Activated CD4-positive, alpha-beta memory T cell treated with anti-CD3 and anti-CD28 coated beads, Interleukin-2, amount 10 ng/mL, durations not matched to agents 7 days and 5 days (primary cell): ENCODE measurements around the gene DKK3. TPM values are rescaled to one million over a fixed set of nuclear protein-coding genes. Genes with fewer than 3 reads are reported as not detected.

Experiments
- CTCF ChIA-PET: fragments of 350-600 bp; sonication (Branson Sonifier 250); formaldehyde crosslinking; loops from one replicate; lab custom pipeline; 2021; ENCODE audit warnings: antibody characterized with exemption, inconsistent platforms; lab: Charles Lee
- POLR2A ChIA-PET: fragments of 350-600 bp; sonication (Branson Sonifier 250); formaldehyde crosslinking; loops from one replicate; lab custom pipeline; 2021; ENCODE audit warnings: antibody characterized with exemption; lab: Charles Lee
- DNase-seq: peaks from one replicate; pipeline ENCODE4 v3.0.0-alpha.2; 2020
- H3K27ac Mint-ChIP-seq: one replicate; pipeline ENCODE4 v1.8.0; 2021; ENCODE audit warnings: mild to moderate bottlenecking, mixed read lengths
- H3K27me3 Mint-ChIP-seq: one replicate; pipeline ENCODE4 v1.8.0; 2021; ENCODE audit warnings: mixed read lengths
- H3K36me3 Mint-ChIP-seq: one replicate; pipeline ENCODE4 v1.8.0; 2021; ENCODE audit warnings: low read depth, mixed read lengths
- H3K4me1 Mint-ChIP-seq: one replicate; pipeline ENCODE4 v1.8.0; 2021; ENCODE audit warnings: mixed read lengths
- H3K4me3 Mint-ChIP-seq: one replicate; pipeline ENCODE4 v1.8.0; 2021; ENCODE audit warnings: mild to moderate bottlenecking, mixed read lengths
- H3K9me3 Mint-ChIP-seq: one replicate; pipeline ENCODE4 v1.8.0; 2021; ENCODE audit warnings: mixed read lengths
- total RNA-seq, 2 experiments: library from RNA; stranded (reverse); gene quantifications; one replicate each; pipeline ENCODE4 v1.2.3, GENCODE V29; 2021

DKK3 gene
- total RNA-seq, 2 experiments from 2014 or later = not detected

DNA sequence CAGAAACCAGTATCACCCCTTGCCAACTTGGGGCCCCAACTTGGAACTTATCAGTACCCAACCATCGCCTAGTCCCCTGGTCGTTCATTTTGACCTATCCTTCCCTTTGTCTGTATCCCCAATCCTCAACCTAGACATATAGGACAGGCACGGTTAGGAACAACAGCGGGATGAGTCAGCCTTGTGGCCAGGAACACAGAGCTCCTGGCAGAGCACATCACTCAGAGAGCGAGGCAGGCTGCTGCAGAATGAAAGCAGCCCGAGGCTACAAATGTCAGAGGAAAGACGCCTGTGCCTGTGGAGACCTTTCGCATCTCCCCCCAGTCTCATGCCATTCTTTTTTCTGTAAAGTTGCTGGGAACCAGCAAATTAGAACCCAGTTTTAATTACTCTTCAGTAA lies 14.6 kb downstream of the DKK3 start:
- ChIA-PET CTCF (no interaction called here), POLR2A (no interaction called here)
- Mint-ChIP-seq H3K9me3 (no peaks in the 10 kb centered on the region), H3K36me3 (no peaks in the 10 kb centered on the region), H3K4me3 (no peak overlapping the region), H3K27ac (no peak overlapping the region), H3K4me1 (peaks cover 13% of the 10 kb centered on the region), H3K27me3 (peaks cover 40% of the 10 kb centered on the region)
- no peak for DNase-seq

DNA sequence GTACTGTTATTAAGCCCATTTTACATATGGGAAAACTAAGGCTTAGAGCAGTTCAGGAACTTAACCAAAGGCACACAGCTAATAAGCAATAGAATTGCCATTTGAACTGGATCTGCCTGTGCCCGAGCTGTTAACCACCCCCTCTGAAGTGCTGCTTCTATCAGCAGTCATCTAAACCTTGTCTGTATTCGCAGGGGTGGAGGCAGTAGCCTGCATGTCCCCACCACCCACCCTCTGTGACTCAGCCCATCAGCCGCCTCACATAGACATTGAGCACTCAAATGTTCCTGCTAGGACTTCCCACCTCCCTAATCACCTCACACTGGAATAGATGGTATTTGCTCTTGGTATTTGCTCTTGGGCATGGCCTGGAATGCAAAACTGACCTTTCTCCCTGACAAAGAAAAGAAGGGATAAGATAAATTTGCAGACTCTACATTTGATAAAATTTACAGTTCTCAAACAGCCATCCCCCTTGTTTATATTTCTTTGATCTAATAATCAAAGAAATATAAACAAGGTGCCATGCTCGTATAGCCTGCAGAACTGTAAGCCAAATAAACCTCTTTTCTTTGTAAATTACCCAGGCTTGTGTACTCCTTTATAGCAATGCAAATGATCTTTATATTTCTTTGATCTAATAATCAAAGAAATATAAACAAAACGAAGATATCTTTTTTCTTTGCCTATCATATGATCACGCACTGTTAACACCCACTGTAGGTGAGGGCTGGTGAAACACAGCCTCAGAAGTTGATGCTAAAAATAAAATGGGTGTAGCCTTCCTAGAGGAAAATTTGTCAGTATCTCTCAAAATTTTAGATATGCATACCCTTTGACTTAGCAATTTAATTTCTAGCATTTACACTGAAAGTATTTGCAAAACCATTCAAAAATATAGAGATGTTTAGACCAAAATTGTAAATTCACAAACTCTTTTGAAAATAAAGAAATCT lies 15.9 kb downstream of the DKK3 start:
- ChIA-PET CTCF (interaction anchor here (0.7 kb wide), 1 partner anchor 38 kb away, joined by 3 read pairs; no protein-coding TSS in a partner anchor), POLR2A (no interaction called here)
- Mint-ChIP-seq H3K27ac (no peak overlapping the region), H3K9me3 (no peaks in the 10 kb centered on the region), H3K4me1 (peaks cover 7% of the 10 kb centered on the region), H3K4me3 (no peak overlapping the region), H3K36me3 (no peaks in the 10 kb centered on the region), H3K27me3 (peaks cover 40% of the 10 kb centered on the region)
- DNase-seq = no peak

DNA sequence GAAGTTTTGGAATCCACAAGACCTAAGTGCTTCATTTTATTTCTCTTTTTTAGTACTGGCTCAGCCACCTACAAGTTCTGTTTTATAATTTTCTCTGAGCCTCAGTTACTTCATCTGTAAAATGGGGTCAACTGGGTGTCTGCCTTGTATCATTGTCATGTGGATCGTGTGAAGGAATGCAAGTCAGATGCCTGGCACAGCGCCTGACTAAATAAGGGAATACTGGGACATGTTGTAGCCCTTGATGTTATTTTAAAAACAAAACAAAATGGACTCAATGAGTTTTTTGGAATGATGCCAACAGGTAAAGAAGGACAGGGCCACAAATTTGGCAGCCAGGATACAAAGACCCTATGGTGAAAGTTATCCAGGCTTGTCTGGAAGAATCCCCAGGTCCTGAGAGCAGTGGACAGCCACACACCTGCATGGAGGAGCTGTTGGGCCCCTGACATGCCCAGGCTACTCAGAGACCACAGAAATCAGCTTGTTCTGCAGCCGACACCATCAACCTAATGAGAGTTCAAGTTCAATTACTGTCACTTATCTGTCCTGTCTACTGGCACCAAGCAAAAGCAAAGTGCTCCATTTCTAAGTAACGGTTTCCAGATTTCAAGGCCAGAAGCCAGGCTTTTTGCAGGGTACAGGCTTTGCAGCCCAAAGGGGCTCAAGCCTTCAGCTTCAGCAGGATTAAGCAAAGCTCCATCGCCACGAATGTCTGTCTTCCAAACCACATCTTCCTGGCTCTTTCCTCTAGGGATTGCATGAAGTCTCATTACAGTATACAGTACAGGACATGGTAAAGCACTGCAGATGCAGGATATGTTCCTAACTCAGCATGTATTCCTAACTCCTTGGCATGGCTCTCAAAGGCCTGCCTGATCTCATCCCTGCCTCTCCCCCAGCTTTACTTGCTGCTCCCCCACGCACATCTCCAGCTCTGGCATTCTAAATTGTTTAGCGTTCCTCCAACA lies 18.4 kb downstream of the DKK3 start:
- ChIA-PET POLR2A (no interaction called here), CTCF (no interaction called here)
- no peaks in the 10 kb centered on the region for H3K9me3 Mint-ChIP-seq
- no peak overlapping the region for H3K27ac Mint-ChIP-seq
- DNase-seq = no peak
- peaks cover 30% of the 10 kb centered on the region for H3K27me3 Mint-ChIP-seq
- H3K36me3 Mint-ChIP-seq = no peaks in the 10 kb centered on the region
- no peak overlapping the region for H3K4me3 Mint-ChIP-seq
- peaks cover 6% of the 10 kb centered on the region for H3K4me1 Mint-ChIP-seq

DNA sequence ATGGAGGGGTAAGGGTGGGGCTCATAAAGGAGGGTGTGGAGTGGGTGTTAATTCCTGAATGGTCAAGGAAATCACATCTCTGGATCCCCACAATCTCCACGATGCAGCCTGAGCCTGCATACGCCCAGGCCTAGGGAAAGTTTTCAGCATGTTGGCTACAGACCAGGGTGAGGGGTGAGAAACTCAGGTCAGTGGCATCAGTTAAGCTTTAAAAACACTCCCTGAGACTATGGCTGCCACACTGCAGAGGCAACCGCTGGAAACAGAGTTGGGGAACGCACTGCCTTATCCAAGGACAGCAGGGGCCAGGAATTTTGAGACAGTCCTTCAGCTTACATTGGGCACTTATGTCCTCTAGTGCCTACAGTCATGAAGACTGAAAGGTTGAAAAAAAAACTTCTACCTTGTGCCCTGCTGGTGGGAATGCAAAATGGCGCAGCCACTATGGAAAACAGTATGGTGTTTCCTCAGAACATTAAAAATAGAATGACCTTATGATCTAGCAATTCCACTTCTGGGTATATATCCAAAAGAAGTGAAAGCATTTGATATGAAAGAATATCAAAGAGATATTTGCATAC lies 19.7 kb downstream of the DKK3 start:
- DNase-seq = no peak
- Mint-ChIP-seq H3K4me3 (no peak overlapping the region), H3K4me1 (peaks cover 6% of the 10 kb centered on the region), H3K27me3 (peaks cover 22% of the 10 kb centered on the region), H3K36me3 (no peaks in the 10 kb centered on the region), H3K27ac (no peak overlapping the region), H3K9me3 (no peaks in the 10 kb centered on the region)
- CTCF ChIA-PET = interaction anchor here (1.6 kb wide), 1 partner anchor 16 kb away, joined by 3 read pairs; no protein-coding TSS in a partner anchor
- POLR2A ChIA-PET = no interaction called here

DNA sequence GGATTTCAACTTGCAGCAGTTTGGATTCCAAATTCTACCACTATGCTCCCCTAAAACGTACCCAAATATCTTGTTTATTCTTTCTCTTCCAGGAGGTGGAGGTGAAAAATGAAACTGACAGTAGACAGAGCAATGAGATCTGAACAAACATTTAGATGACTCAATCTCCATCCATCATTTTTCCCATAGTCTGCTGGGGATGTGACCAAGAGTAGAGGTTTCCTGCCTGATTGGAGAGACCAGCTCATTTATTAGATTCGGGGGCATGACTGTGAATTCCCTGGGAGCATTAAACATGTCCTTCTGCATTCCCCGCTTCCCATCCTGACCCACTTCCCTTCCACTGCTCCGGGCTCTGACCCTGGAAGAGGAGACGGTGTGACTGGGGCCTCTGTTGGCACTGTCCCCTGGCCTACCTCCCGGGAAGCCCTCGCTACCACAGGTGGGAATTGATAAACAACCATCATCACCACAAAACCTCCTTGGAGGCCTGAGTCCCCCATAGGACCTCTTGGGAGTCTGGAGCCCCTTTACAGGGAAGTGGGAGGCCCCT lies 20.3 kb downstream of the DKK3 start:
- ChIA-PET POLR2A (no interaction called here), CTCF (interaction anchor here (0.9 to 1.6 kb wide), 2 partner anchors 17 to 79 kb away, joined by 3 read pairs; no protein-coding TSS in a partner anchor)
- no peaks in the 10 kb centered on the region for H3K9me3 Mint-ChIP-seq
- no peaks in the 10 kb centered on the region for H3K36me3 Mint-ChIP-seq
- H3K4me1 Mint-ChIP-seq = peaks cover 6% of the 10 kb centered on the region
- peaks cover 17% of the 10 kb centered on the region for H3K27me3 Mint-ChIP-seq
- no peak for DNase-seq
- no peak overlapping the region for H3K27ac Mint-ChIP-seq
- no peak overlapping the region for H3K4me3 Mint-ChIP-seq

DNA sequence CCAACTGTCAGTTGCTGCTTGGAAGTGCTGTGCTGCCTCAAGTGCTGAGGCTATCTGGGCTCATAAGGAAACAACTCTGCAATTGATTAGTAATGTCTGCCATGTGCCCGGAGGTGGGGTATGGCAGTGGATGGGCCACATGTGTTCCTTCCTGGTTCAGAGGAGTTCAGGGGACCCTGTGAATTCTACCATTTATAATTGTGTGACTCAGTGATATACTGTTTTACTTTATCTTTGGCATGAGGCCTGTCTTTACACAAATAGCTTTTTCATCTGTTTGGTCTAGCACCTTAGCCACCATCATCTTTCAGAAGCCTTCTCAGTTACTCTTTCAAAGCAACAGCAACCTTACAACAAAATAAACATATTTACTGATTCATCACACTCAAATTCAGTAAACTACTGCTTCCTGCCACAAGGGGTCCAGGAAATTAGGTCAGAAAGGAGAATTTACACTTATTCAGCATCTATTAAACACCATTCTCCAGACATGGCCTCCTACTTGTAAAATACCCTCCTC lies 20.9 kb downstream of the DKK3 start:
- ChIA-PET POLR2A (no interaction called here), CTCF (interaction anchor here (0.8 to 1.6 kb wide), 3 partner anchors 17 to 79 kb away, joined by 3 read pairs; no protein-coding TSS in a partner anchor)
- H3K9me3 Mint-ChIP-seq = no peaks in the 10 kb centered on the region
- no peak overlapping the region for H3K27ac Mint-ChIP-seq
- peaks cover 6% of the 10 kb centered on the region for H3K4me1 Mint-ChIP-seq
- H3K36me3 Mint-ChIP-seq = no peaks in the 10 kb centered on the region
- peaks cover 17% of the 10 kb centered on the region for H3K27me3 Mint-ChIP-seq
- H3K4me3 Mint-ChIP-seq = no peak overlapping the region
- DNase-seq = no peak

DNA sequence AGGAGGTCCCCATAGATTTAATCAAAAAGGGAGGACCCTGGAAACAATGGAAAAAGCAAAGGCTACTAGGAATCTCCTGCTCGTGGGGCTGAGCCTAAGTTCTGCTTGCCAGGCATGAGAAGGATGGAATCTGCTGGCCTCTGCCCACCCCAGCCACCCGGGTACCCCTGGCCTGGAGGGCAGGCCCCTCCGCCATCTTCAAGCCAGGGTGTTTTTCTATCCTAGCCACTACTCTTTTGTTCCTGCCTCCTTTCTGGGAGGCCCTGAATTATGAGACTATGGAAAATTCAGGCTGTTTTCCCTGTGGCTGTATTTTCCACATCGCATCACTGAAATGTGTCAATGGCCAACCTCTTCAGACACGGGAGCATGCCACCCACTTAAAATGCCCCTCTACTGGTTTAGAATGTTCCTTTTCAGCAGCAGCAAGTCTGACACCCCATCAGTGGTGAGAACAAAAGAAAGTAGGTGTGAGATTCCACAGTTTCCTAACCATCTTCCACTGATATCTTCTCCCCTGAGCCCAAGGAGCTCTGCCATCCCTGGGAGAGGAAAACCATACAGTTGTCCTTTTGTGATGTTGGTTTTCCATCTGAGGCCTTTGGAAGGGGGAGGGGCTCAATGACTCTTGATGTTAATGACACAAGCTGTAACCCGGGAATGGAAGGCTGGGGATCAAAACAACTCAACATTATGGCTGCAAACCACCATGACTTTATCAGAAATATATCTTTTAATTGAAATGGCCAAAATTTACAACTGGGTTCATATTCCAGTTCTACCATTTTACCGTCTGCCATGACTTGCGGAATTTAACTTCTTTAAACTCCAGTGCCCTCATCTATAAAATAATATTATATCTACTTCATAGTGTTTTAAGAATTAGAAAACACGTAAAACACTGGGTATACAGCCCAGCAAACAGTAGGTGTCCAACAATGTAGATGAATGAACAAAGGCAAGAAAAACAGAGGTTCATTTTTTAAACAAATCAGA lies 22.2 kb downstream of the DKK3 start:
- Mint-ChIP-seq H3K4me1 (peaks cover 6% of the 10 kb centered on the region), H3K36me3 (no peaks in the 10 kb centered on the region), H3K9me3 (no peaks in the 10 kb centered on the region), H3K27ac (no peak overlapping the region), H3K27me3 (peaks cover 6% of the 10 kb centered on the region), H3K4me3 (no peak overlapping the region)
- ChIA-PET POLR2A (no interaction called here), CTCF (no interaction called here)
- no peak for DNase-seq

DNA sequence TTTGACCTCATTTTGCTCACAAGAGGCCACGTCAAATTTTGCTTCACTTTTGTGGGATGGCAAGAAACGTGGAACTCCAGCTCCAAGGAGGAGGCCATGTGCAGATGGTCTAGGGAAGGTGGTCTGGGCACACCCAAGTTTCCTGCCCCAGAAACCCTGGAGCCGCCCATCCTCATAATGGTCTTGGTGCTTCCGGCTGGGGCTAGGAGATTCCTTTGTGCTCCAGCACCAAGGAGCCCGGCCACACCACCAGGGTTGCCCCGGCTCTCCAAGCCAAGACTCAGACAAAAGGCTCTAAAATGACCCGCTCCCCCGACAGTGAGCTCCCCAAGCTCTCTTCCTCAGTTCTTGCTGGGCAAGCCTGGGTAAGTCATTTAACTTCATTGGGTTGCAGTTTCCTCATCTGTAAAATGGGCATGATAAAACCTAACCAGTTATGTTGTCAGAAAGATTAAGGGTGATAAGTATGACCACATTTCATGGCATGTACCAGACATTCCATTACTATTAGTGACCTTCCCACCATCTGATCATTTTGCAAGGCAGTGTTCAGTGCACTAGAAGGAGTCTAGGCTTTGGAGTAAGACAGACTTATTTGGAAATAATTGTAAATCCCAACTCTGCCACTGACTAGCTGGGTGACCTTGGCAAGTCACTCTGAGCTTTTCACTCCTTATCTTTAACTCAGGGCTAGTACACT lies 23.3 kb downstream of the DKK3 start:
- no peak overlapping the region for H3K27ac Mint-ChIP-seq
- no peaks in the 10 kb centered on the region for H3K27me3 Mint-ChIP-seq
- CTCF ChIA-PET = interaction anchor here (1.7 kb wide), 1 partner anchor 18 kb away, joined by 5 read pairs; no protein-coding TSS in a partner anchor
- no peaks in the 10 kb centered on the region for H3K9me3 Mint-ChIP-seq
- H3K36me3 Mint-ChIP-seq = no peaks in the 10 kb centered on the region
- no peak overlapping the region for H3K4me3 Mint-ChIP-seq
- no peak for DNase-seq
- POLR2A ChIA-PET = no interaction called here
- peaks cover 6% of the 10 kb centered on the region for H3K4me1 Mint-ChIP-seq

DNA sequence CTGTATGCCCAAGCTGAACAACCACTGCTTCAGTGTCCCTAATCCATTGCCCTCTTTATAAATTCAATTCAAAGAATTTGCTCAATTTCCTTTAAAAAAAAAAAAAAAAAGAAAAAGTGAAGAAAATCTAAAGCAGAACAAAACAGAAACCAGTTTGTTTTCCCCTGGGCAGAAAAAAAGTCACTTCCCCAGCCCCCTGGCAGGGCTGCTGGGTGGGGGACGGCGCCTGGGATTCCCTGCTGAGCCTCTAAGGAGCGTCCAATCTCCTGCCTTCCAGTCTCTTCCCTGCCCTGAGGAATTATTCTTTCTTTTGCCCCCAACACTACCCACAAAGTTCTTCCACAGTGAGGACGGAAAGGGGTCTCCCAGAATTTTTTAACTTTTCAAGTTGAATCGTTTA lies 23.9 kb downstream of the DKK3 start:
- no peak for DNase-seq
- Mint-ChIP-seq H3K27me3 (no peaks in the 10 kb centered on the region), H3K4me1 (peaks cover 6% of the 10 kb centered on the region), H3K4me3 (no peak overlapping the region), H3K27ac (no peak overlapping the region), H3K9me3 (no peaks in the 10 kb centered on the region), H3K36me3 (no peaks in the 10 kb centered on the region)
- ChIA-PET POLR2A (no interaction called here), CTCF (interaction anchor here (1.7 kb wide), 1 partner anchor 17 kb away, joined by 5 read pairs; no protein-coding TSS in a partner anchor)

DNA sequence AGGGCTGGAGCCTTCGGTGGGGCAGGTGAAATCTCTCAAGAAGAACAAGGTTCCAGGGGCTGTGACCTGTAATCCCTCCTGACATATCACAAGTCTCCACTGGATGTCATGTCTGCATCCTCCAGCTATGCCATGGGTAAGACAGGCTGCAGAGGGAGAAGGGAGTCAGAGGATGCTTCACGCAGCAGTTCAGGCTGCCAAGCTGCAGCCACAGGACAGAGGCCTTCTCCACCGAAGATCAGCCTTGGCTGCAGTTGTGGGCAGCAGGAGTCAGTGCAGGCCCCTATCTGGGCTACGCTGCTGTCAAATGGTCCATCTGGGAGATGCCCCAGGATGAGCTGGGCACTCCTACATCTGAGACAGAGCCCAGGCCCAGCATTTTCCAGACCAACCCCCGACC lies 25.0 kb downstream of the DKK3 start:
- CTCF ChIA-PET = interaction anchor here (1.1 kb wide), 1 partner anchor 16 kb away, joined by 3 read pairs; no protein-coding TSS in a partner anchor
- H3K4me3 Mint-ChIP-seq = no peak overlapping the region
- no peak overlapping the region for H3K27ac Mint-ChIP-seq
- no peak for DNase-seq
- H3K4me1 Mint-ChIP-seq = peaks cover 6% of the 10 kb centered on the region
- no peaks in the 10 kb centered on the region for H3K9me3 Mint-ChIP-seq
- H3K27me3 Mint-ChIP-seq = no peaks in the 10 kb centered on the region
- no peaks in the 10 kb centered on the region for H3K36me3 Mint-ChIP-seq
- POLR2A ChIA-PET = no interaction called here

DNA sequence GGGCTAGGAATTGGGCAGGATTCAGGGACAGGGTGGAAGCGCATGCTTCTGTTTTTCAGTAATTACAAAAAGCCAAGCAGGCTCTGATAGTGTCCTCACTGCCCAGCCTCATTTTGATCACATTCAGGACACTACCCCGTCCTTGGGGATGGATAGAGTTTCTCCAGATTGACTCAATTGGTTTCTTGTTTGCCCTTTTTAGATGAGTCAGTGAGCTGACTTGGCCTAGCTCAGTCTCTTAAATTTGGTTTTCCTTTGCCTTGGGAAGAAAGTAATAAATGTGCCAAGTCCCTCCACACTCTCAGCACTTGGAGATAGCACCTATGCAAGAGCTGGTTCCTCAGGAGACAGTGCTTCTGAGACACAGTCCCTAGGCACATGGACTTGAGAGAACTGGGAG lies 25.5 kb downstream of the DKK3 start:
- no peaks in the 10 kb centered on the region for H3K36me3 Mint-ChIP-seq
- H3K4me3 Mint-ChIP-seq = no peak overlapping the region
- H3K27ac Mint-ChIP-seq = no peak overlapping the region
- POLR2A ChIA-PET = no interaction called here
- no peaks in the 10 kb centered on the region for H3K27me3 Mint-ChIP-seq
- peaks cover 6% of the 10 kb centered on the region for H3K4me1 Mint-ChIP-seq
- CTCF ChIA-PET = interaction anchor here (1.1 kb wide), 1 partner anchor 16 kb away, joined by 3 read pairs; no protein-coding TSS in a partner anchor
- no peaks in the 10 kb centered on the region for H3K9me3 Mint-ChIP-seq
- no peak for DNase-seq
